C4-2B (cell line): ENCODE results near the gene CDH11.

Experiments used
- CTCF ChIP-seq: fragments of 450-650 bp; conservative IDR thresholded peaks from 2 replicates; pipeline ENCODE4 v1.5.1; 2017; ENCODE audit warnings: mild to moderate bottlenecking
- ZFX ChIP-seq: fragments of 450-650 bp; IDR thresholded peaks from 2 replicates; pipeline ENCODE4 v1.6.1; 2017

- TF ChIP-seq CTCF (no peak), ZFX (no peak)
Measured at GRCh38 chr16:64951193-64951592, 170.7 kb downstream of the CDH11 start.
